SU-DHL-6 (cell line): Measurements from ENCODE around the gene ERC1.

Experiments used
- EZH2phosphoT487 ChIP-seq: fragments of 200-600 bp; sonication (generic), shearing (Covaris generic); conservative IDR thresholded peaks from 2 replicates; pipeline ENCODE4 v1.6.1; 2018; ENCODE audit warnings: mild to moderate bottlenecking, antibody characterized with exemption, low read length, moderate library complexity, mixed read lengths
- TF ChIP-seq, protein P1 (sequence below): fragments of 200-600 bp; sonication (generic); IDR thresholded peaks from one replicate; pipeline ENCODE4 v1.5.1; 2017; ENCODE audit warnings: antibody characterized with exemption, mild to moderate bottlenecking, low read length, moderate library complexity; ENCODE audit not compliant: insufficient read depth, poor library complexity, severe bottlenecking

DNA sequence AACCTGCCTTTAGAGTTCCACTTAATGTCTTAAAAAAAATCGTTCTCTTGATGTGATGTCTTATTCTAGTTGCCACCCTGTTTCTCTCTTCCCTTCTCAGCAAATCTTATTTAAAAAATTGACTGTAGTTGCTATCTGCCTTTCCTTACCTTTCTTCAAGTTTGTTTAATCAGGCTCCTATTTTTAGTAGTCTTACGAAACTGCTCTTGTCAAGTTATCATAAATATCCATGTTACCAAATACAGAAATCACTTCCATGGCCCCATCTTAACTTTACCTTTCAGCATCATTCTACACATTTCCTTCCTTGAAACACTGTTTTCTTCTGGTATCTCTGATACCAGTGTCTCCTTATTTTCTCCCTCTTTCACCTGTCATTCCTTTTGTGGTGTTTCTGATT is 227.3 kb downstream of the ERC1 start:
- TF ChIP-seq, protein P1, sequence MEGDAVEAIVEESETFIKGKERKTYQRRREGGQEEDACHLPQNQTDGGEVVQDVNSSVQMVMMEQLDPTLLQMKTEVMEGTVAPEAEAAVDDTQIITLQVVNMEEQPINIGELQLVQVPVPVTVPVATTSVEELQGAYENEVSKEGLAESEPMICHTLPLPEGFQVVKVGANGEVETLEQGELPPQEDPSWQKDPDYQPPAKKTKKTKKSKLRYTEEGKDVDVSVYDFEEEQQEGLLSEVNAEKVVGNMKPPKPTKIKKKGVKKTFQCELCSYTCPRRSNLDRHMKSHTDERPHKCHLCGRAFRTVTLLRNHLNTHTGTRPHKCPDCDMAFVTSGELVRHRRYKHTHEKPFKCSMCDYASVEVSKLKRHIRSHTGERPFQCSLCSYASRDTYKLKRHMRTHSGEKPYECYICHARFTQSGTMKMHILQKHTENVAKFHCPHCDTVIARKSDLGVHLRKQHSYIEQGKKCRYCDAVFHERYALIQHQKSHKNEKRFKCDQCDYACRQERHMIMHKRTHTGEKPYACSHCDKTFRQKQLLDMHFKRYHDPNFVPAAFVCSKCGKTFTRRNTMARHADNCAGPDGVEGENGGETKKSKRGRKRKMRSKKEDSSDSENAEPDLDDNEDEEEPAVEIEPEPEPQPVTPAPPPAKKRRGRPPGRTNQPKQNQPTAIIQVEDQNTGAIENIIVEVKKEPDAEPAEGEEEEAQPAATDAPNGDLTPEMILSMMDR = no peak
- no peak for TF ChIP-seq EZH2phosphoT487
